ENCODE results near the gene PRKN.

PRKN gene

DNA sequence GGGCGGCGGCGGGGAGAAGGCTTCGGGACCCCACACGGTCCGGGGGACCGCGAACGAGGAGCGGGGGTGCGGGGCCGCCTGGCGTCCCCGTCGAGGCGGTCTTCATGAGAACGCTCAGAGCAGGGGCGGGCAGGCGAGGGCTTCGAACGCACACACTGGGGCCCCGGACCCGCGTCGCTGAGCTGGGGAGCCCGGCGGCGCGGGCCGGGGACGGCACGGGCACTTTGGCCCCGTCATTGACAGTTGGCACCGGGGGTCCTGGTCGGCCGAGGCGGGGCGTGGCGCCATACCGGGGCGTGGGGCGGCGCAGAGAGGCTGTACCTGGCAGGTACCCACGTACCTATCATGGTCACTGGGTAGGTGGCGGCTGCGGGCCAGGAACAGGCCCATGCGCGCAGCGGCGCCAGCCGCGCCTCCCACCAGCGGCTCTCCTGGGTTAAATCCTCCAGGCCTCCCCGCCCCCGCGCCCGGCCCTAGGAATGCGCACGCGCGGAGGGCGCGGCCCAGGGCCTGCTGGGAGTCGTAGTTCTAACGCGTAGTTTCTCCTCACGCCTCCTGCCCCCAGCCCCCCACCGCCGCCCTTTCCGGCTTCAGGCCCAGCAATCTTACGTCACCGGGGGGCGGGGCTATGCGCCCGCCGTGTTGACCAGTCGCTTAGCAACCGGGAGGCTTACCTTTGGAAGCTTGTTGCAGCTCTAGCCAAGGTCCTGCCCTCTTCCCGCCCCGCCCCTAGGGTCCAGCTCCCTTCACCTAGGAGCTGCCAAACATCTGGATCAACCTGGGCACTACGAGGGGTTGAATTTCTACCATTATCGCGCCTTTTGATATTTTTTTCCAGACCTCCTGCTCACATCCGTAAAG lies at the start of gene PRKN, which contains the start of gene PACRG:
Gene PRKN (minus strand): TSS at position 445 of the 861 bp plus-strand sequence.
Gene PACRG (plus strand): TSS at position 653 of the 861 bp plus-strand sequence.
- DNase-seq = peak; percentile 87

DNA sequence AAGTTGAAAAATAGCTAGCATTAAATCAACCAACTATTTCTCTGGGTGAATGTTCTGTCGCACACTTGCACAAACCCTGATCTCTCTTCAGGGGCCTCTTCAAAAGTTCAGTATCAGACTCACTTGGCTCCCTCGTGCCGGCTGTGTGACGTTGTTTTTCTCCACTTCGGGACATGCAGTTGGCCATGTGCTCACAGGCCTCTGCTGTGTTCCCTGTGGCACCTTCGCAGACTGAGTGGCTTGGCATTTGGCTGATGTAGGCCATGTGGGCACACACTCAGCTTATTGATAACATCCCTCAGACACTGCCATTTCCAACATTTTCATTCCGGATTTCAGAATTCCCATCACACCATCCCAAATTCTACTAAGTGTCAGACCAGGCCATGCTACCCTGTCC lies 49.5 kb upstream of the PRKN start:
- DNase-seq = no peak

DNA sequence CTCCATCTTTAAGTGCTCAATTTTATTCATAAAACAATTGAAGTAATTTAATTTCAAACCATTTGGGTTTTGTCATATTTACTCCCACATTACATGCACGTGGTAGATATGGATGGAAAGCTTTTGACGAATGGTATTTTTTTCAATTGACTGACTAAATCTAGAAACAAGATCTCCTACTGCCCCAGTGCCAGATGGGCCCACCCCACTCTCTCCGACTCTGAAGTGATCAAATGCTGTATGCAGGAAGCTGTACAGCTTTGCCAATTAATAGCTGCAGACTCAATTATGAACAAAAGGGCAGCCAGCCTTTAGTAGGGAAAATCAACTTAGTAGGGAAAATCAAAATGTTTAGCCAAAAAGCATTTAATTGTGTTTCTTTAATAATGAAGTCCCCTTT lies 46.4 kb upstream of the PRKN start:
- no peak for DNase-seq

DNA sequence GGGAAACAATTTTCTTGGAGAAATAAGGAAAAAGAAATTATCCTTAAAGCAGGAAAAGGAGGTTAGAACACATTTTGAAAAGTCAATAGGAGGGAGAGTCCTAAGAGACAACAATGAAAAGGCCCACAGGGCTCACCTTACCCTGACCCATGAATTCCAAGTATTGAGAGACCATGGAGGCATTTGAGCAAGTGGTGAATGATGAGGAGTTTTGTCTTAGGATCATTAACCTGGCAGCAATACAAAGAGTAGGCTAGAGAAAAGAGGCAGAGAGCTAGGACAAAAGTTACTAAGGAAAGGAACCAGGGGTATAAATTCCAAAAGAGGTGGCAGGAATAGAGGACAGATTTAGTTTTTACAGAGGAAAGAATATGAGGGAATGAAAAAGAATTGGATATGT lies 44.9 kb upstream of the PRKN start:
- no peak for DNase-seq

GRCh38 chr6:162770955-162771354 lies 43.4 kb upstream of the PRKN start:
- no peak for DNase-seq

DNA sequence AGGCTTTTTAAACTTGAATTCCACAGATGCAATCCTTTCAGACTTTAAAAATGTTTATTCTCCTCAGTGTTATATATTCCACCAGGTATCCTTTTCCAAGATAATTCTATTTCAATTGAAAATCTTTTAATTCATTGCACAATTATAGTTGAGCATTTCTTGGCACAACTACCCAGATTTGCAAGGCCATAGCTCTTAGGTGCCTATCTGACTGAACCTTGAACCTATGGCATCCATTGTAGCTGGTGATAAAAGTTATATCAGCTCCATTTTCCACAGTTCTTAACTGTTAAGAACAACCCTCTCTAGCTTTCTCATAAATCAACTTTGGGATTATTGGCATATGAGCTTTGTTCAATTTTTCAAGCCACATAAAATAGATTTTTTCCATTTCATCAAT lies 42.6 kb upstream of the PRKN start:
- no peak for DNase-seq

DNA sequence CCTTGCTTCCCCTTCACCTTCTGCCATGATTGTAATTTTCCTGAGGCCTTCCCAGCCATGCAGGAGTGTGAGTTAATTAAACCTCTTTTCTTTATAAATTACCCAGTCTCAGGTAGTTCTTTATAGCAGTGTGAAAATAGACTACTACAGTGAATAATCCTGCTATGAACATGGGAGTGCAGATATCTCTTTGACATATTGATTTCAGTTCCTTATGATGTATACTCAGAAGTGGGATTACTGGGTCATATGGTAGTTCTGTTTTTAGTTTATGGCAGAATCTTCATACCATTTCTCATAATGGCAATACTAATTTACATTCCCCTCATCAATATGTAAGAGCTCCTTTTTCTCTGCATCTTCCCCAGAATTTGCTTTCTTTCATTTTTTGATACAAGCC lies 26.2 kb upstream of the PRKN start:
- no peak for DNase-seq

DNA sequence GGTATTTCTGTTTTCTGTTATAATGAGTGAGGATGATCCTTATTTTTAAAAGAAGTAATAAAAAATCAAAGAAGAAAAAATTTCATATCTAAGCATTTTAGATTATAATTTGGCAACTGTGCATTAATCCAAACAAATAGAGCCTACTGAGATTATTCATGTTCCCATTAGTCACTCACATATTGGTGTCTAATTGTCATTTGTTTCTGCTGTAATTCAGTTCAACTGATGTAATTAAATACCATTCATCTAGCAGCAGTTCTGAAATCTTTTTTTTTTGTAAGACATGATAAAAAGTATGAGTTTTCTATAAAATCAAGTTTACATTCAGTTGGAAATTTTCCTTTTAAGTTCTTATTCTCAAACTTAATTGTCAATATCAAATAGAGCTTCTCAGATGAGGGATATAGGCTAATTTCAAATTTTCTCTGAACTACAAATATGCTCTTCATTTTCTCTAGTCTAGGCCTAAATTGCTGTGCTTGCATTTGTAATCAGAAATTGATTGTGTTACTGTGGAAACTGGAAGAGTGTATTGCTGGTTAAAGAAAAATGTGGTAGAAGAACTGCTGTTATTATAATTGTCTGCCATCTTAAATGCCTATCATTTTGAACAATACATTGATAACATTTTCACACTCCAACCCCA lies 23.8 kb upstream of the PRKN start:
- no peak for DNase-seq

GRCh38 chr6:162750776-162751175 lies 23.2 kb upstream of the PRKN start:
- DNase-seq = no peak

GRCh38 chr6:162736961-162737360 lies 9.4 kb upstream of the PRKN start:
- no peak for DNase-seq

DNA sequence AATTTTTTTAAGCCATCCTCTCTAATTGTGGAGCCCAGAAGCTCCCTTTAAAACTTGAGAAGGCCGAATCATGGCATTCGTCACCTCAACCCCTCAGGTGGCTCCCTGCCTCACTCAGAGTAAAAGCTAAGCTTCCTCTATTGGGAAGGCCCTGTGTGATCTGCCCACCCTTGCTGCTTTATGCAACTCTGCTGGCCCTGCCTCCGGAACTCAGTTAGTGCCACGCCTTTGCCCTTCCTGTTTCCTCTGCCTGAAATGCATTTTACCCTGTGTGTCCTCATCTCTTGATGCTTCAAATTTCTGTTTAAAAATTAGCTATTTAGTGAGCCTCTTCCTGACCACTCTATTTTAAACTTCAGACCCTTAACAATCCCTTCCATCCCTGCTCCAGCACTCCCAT lies 5.9 kb upstream of the PRKN start:
- DNase-seq = no peak

DNA sequence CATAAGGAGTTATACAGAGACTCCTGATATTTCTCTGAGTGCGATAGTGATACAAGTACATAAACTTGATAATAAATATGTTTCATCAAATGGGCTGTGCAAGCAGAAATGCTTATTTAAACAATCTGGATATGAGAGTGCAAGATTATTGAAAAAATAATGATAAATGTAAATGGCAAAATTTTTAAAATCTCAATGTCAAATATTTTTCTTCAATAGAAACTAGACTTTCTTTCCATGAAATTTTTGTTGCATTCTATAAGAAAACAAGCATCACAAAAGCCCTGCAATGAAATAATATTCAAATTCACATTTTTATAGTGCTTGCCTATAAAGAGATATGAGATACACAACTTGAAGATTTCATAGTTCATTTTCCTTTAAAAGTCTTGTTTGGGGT lies 2.9 kb upstream of the PRKN start:
- DNase-seq = no peak

DNA sequence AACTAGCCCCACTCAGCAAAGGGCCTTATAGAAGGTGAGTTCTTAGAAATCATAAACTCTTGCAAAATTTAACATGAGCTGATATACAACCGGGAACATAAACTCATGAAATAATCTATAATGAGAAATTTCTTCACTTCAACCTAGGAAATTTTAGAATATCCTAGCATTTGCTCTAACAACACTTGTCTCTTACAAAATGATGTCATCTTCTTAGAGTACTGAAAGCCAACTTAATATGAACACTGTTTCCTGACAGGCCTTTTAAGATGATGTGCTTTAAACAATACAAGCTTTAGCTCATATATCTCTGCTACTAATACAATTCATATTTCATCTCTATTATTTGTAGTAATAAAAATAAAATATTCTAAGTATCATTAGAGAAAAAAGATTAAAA lies 1.1 kb upstream of the PRKN start:
- DNase-seq = no peak

DNA sequence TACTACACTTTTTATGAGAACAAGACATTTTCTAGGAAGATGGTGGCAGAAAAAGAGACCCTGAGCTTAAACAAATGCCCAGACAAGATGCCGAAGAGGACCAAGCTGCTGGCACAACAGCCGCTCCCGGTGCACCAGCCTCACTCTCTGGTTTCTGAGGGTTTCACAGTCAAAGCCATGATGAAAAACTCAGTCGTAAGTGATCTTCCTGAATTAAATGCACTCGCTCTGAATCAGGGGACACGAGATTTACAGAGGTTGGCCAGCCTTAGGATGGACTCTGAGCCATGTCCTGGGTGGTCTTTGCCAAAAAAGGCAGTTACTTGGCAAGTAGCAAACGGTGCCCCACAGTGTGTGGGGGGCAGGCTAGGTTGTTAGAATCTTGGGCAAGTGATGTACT lies 631 bp upstream of the PRKN start:
- no peak for DNase-seq

DNA sequence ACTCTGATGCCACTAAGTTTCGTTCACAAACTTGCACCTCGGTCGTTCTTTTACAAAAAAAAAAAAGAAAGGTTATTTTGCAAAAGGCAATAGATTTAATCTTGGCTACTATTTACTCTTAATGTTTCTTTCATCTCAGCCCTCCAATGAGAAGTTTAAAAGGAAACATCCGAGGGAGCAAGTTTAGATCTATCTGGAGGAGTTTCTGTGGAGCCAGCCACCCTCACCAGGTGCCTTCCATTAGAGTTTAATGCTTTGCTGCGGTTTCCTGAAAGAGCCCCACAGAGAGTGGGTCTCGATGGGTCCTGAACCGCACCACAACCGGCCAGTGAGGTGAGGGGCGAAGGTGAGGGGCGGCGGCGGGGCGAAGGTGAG lies 632 bp downstream of the PRKN start:
- DNase-seq = no peak

DNA sequence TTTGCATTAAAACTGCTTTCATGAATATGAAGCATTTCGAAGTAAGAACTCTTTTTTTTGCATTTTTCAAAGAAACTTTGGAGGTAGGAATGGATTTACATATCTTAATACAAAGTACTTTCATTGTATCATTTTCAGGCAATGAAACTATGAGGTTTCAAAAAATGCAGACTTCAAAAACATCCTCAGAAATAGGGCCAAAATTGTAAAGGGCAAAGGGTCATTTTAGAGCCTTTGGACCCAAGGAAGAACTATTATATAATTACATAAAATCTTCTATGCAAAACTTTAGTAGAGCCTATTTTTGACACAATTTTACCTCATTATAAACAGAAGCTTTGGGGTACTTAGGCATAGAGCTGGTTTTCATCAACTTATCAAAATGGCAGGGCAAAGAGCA lies 4.9 kb downstream of the PRKN start:
- DNase-seq = no peak

DNA sequence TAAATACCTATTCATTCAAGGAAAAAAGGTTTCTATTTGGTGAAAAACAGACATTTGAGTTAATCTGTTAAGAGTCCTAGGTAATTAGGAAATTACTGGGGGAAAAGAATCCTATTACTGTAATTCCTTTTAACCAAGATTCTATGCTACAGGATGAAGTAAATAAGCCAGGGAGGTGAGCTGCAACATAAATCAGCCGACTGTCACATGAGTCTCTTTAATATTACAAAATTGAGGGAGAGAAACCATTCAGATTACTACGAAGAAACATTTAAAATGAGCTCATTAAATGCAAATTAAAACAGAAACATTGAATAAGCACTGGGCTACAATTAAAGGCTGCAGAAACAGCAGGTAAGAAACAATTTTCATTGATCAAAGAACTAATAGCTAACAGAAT lies 5.3 kb downstream of the PRKN start:
- no peak for DNase-seq

DNA sequence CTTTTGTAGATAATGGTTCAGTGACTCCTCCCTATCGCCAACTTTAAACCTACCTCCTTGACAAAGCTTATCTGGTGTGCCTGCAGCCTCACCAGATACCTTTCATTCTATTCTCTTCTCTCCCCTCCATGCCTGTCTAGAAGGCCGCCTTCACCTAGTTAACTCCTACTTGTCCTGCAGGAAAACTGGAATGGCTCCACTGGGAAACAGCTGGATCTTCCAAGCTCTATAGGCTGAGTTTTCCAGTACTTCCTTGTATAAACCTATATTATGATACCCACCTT lies 6.2 kb downstream of the PRKN start:
- no peak for DNase-seq

DNA sequence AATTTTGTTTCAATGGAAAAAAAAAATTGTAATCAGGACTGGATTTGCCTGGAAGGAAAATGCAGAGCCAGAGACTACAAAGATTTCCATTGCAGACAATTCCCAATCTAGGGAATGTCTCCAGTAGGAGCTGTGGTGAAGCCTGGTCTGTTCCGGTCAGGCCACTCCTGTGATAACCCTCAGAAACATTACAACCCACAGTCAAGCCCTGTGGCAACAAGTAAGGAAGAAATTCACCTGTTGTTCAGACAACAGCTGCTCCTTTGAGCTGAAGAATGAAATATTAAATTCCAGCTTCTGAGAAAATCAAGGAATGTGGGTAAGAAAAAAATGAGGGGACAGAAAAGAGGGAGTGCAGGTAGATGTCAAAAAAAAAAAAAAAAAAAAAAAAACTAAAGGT lies 8.0 kb downstream of the PRKN start:
- no peak for DNase-seq

GRCh38 chr6:162715601-162716000 lies 12.0 kb downstream of the PRKN start:
- DNase-seq = no peak

- DNase-seq = peak; percentile 20
These were observed 13.4 kb downstream of the PRKN start for GRCh38 chr6:162713974-162714780.

- no peak for DNase-seq
These were observed 14.9 kb downstream of the PRKN start for GRCh38 chr6:162712694-162713093.

DNA sequence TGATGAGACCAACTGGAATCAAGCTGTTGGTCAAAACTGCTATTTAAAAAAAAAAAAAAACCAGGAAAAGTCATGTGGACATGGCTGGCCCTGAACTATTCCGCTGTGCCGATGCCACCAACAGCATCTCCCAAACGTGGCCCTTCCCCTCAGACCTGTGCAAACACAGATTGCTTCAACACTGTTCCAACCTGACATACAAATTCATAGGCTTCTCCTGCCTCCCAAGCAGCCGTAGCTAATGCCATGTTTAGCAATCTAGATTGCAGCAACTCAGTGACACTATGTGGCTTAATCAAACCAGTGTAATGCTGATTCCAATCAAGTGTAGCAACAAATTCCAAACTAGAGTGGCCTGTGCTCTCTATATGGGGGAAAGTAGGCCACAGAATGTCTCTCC lies 16.2 kb downstream of the PRKN start:
- DNase-seq = no peak

DNA sequence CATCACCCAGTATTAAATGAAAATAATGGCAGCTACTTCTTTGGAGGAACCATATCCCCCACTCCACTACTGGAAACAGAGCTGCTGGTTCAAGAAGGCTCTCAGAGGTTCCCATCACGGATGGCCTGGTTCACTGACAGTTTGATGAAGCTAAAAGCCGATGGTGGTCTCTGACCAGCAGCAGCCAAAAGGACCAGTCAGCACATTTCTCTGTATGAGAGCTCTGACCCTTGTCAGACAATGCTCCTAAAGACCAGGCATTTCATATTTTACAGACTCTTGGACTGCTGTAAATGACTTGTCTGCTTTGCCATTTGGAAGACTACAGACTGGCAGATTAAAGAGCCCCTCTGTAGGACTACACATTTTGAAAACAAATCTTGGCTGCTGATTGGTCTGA lies 16.6 kb downstream of the PRKN start:
- DNase-seq = no peak
